ENCODE results near the gene PDE5A. TPM values are rescaled to one million over a fixed set of nuclear protein-coding genes. Genes with fewer than 3 reads are reported as not detected.

PDE5A gene
- total RNA-seq, 1 experiment from 2014 or later: 114 TPM

DNA sequence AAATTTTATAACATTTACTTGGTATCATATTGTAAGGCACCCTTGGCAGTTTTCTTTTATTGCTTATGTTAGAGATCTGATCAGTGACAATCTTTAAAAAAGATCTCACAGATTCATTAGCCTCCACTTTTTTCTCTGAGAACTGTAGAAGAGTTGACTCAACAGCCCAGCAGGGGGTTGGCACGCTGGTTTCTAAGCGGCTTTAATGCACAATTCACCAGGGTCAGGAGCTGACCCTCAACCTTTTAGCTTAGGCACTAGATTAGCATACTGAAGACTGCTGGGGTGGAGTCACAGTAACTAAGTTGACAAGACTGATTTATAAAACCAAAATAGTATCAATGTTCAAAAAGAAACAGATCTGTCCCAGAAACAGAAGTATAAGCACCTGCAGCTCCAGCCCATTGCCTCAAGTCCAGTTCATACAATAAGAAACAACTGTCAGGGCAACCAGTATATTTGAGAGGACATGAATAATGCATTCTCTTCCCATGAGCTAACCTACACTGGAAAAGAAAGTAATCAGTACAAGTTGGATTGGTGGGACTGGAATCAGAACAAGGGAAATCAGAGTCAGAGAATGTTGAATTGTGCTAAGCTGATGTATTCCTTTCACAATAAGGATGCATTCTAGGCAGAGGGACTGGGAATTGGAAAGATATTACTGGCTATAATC lies 77.6 kb downstream of the PDE5A start:
- intact Hi-C loops (cut with micrococcal nuclease; ENCODE audit: unreplicated experiment): loop anchor here (10.0 kb wide), 1 partner anchor 504 kb away; no protein-coding TSS in a partner anchor
- in situ Hi-C loops (cut with HindIII; ENCODE audit: low pct_unique_long_range_greater_than_20kb, low sequenced_read_pairs): no loop called here
- H3K27me3 ChIP-seq (ENCODE audit: control insufficient read depth, insufficient read depth, low read length): no peaks in the 10 kb centered on the region
- no peaks in the 10 kb centered on the region for H3K9me3 ChIP-seq (ENCODE audit: control insufficient read depth, insufficient read depth, low read depth, low read length)
- no TSS peak for BruUV-seq (replicated peaks)
- no peak overlapping the region for H3K4me3 ChIP-seq (ENCODE audit: low read depth in 2 of 2, low read length in 2 of 2)
- ChIA-PET POLR2A (no interaction called here), CTCF (no interaction called here)
- DNase-seq (ENCODE audit: low read depth, low spot score) (no peak), ATAC-seq (peak; percentile 65)
- peaks cover 18% of the 10 kb centered on the region for H3K36me3 ChIP-seq (ENCODE audit: control insufficient read depth, insufficient read depth, low read length)
- no peak overlapping the region for H3K27ac ChIP-seq (ENCODE audit: low read length)
- no peaks in the 10 kb centered on the region; the same call in none of the 2 replicates for H3K4me1 ChIP-seq (ENCODE audit: control insufficient read depth, insufficient read depth, low read length)
- TF ChIP-seq, protein P1, sequence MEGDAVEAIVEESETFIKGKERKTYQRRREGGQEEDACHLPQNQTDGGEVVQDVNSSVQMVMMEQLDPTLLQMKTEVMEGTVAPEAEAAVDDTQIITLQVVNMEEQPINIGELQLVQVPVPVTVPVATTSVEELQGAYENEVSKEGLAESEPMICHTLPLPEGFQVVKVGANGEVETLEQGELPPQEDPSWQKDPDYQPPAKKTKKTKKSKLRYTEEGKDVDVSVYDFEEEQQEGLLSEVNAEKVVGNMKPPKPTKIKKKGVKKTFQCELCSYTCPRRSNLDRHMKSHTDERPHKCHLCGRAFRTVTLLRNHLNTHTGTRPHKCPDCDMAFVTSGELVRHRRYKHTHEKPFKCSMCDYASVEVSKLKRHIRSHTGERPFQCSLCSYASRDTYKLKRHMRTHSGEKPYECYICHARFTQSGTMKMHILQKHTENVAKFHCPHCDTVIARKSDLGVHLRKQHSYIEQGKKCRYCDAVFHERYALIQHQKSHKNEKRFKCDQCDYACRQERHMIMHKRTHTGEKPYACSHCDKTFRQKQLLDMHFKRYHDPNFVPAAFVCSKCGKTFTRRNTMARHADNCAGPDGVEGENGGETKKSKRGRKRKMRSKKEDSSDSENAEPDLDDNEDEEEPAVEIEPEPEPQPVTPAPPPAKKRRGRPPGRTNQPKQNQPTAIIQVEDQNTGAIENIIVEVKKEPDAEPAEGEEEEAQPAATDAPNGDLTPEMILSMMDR (IDR thresholded peaks at IDR 0.05): no peak
- TF ChIP-seq REST (IDR thresholded peaks at IDR 0.05; ENCODE audit: insufficient read depth in 1 of 2, low read depth in 2 of 2, low read length in 1 of 2) (no peak), SIN3A (IDR thresholded peaks at IDR 0.05; ENCODE audit: borderline replicate concordance, insufficient read depth, low read depth, low read length) (no peak), TCF7L2 (IDR thresholded peaks at IDR 0.05; ENCODE audit: low read depth, low read length) (no peak), POLR2AphosphoS5 (IDR thresholded peaks at IDR 0.05; ENCODE audit: low read depth, low read length) (no peak)

DNA sequence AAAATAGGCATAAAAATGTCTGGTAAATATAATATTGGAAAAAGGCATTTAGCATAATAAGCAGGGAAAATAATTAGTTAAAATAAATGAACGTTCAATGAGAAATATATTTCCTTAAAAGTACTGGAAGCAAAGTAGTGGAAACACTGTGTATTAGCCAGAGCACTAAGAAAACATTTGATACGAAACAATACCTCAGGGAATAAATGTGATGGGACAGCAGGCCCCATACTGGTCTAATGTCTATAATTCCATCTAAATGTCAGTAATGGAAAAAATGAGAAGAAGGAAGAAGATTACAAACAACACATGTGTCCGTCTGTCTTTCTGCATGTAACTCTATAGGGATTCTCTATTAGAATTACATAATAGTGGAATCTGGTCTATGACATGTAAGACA lies 79.0 kb downstream of the PDE5A start:
- CTCF ChIA-PET: no interaction called here
- Histone ChIP-seq H3K9me3 (ENCODE audit: control insufficient read depth, insufficient read depth, low read depth, low read length) (no peaks in the 10 kb centered on the region), H3K36me3 (ENCODE audit: control insufficient read depth, insufficient read depth, low read length) (peaks cover 20% of the 10 kb centered on the region), H3K4me3 (ENCODE audit: low read depth in 2 of 2, low read length in 2 of 2) (no peak overlapping the region), H3K4me1 (ENCODE audit: control insufficient read depth, insufficient read depth, low read length) (no peaks in the 10 kb centered on the region; the same call in none of the 2 replicates), H3K27ac (ENCODE audit: low read length) (no peak overlapping the region), H3K27me3 (ENCODE audit: control insufficient read depth, insufficient read depth, low read length) (no peaks in the 10 kb centered on the region)
- intact Hi-C loops (cut with micrococcal nuclease; ENCODE audit: unreplicated experiment): loop anchor here (10.0 kb wide), 1 partner anchor 505 kb away; no protein-coding TSS in a partner anchor
- ATAC-seq (no peak), DNase-seq (ENCODE audit: low read depth, low spot score) (no peak)
- no TSS peak for BruUV-seq (replicated peaks)
- POLR2A ChIA-PET: no interaction called here
- TF ChIP-seq SIN3A (IDR thresholded peaks at IDR 0.05; ENCODE audit: borderline replicate concordance, insufficient read depth, low read depth, low read length): no peak
- no peak for TF ChIP-seq REST (IDR thresholded peaks at IDR 0.05; ENCODE audit: insufficient read depth in 1 of 2, low read depth in 2 of 2, low read length in 1 of 2)
- TF ChIP-seq, protein P1 (IDR thresholded peaks at IDR 0.05): no peak
- TF ChIP-seq POLR2AphosphoS5 (IDR thresholded peaks at IDR 0.05; ENCODE audit: low read depth, low read length): no peak
- no peak for TF ChIP-seq TCF7L2 (IDR thresholded peaks at IDR 0.05; ENCODE audit: low read depth, low read length)
- in situ Hi-C loops (cut with HindIII; ENCODE audit: low pct_unique_long_range_greater_than_20kb, low sequenced_read_pairs): no loop called here
